ENCODE measurements around the gene CFAP46. TPM values are rescaled to one million over a fixed set of nuclear protein-coding genes. Genes with fewer than 3 reads are reported as not detected.

The CFAP46 gene
- total and polyA plus RNA-seq, 12 donors, result 0.15 to 5.5 (median 1.1) TPM; not detected in 3

GRCh38 chr10:132892004-132892403, 50.4 kb downstream of the CFAP46 start:
- no peaks in the 10 kb centered on the region for H3K9me3 ChIP-seq (replicated peaks in 1 of 3)
- no peak overlapping the region for H3K4me3 ChIP-seq
- H3K4me1 ChIP-seq (replicated peaks in 1 of 2), result no peaks in the 10 kb centered on the region
- intact Hi-C loops (cut with DNase I), result no loop called here
- H3K36me3 ChIP-seq (replicated peaks in 1 of 2), result no peaks in the 10 kb centered on the region
- H3K27ac ChIP-seq, result no peak overlapping the region
- peaks cover 18% of the 10 kb centered on the region for H3K27me3 ChIP-seq
- TF ChIP-seq CTCF (IDR thresholded peaks at IDR 0.05) (no peak), POLR2A (IDR thresholded peaks at IDR 0.05) (no peak)
- DNase-seq, result peak in 1 of 7 donors; percentile 5
- 62 to 74% (median 65%) methylated on average over 12 of the region's 12 CpGs for WGBS, 4 donors

GRCh38 chr10:132891368-132891767, 51.0 kb downstream of the CFAP46 start:
- TF ChIP-seq CTCF (IDR thresholded peaks at IDR 0.05) (no peak), POLR2A (IDR thresholded peaks at IDR 0.05) (no peak)
- WGBS, 4 donors, result 78 to 90% (median 82%) methylated on average over 6 of the region's 6 CpGs
- H3K36me3 ChIP-seq (replicated peaks in 1 of 2), result no peaks in the 10 kb centered on the region
- H3K4me3 ChIP-seq, result no peak overlapping the region
- peaks cover 18% of the 10 kb centered on the region for H3K27me3 ChIP-seq
- intact Hi-C loops (cut with DNase I), result no loop called here
- H3K9me3 ChIP-seq (replicated peaks in 1 of 3), result no peaks in the 10 kb centered on the region
- no peaks in the 10 kb centered on the region for H3K4me1 ChIP-seq (replicated peaks in 1 of 2)
- DNase-seq, result no peak
- no peak overlapping the region for H3K27ac ChIP-seq

- no peaks in the 10 kb centered on the region for H3K36me3 ChIP-seq (replicated peaks in 1 of 2)
- DNase-seq, result no peak
- intact Hi-C loops (cut with DNase I), result no loop called here
- H3K4me3 ChIP-seq, result no peak overlapping the region
- no peak overlapping the region for H3K27ac ChIP-seq
- 53 to 72% (median 62%) methylated on average over 5 to 9 of the region's 9 CpGs for WGBS, 4 donors
- H3K4me1 ChIP-seq (replicated peaks in 1 of 2), result no peaks in the 10 kb centered on the region
- H3K9me3 ChIP-seq (replicated peaks in 1 of 3), result no peaks in the 10 kb centered on the region
- no peak for TF ChIP-seq POLR2A (IDR thresholded peaks at IDR 0.05)
- no peak for TF ChIP-seq CTCF (IDR thresholded peaks at IDR 0.05)
- H3K27me3 ChIP-seq, result peaks cover 18% of the 10 kb centered on the region
Observed at GRCh38 chr10:132890301-132890700, 52.1 kb downstream of the CFAP46 start.

- WGBS, 4 donors, result 53 to 68% (median 62%) methylated on average over 11 to 16 of the region's 16 CpGs
- H3K27me3 ChIP-seq, result peaks cover 18% of the 10 kb centered on the region
- intact Hi-C loops (cut with DNase I), result no loop called here
Observed at GRCh38 chr10:132889556-132889955, 52.8 kb downstream of the CFAP46 start.

More at GRCh38 chr10:132889556-132889955, 52.8 kb downstream of the CFAP46 start:
- no peak for DNase-seq
- no peaks in the 10 kb centered on the region for H3K9me3 ChIP-seq (replicated peaks in 1 of 3)
- no peak overlapping the region for H3K27ac ChIP-seq
- TF ChIP-seq CTCF (IDR thresholded peaks at IDR 0.05) (no peak), POLR2A (IDR thresholded peaks at IDR 0.05) (no peak)
- no peaks in the 10 kb centered on the region for H3K4me1 ChIP-seq (replicated peaks in 1 of 2)
- no peak overlapping the region for H3K4me3 ChIP-seq
- H3K36me3 ChIP-seq (replicated peaks in 1 of 2), result no peaks in the 10 kb centered on the region

Data from adrenal gland (tissue), 12 donors.